Mesothelial cell of epicardium (in vitro differentiated cells): ENCODE results near the gene IGLON5. TPM values are rescaled to one million over a fixed set of nuclear protein-coding genes. Genes with fewer than 3 reads are reported as not detected.

Experiments used
- DNase-seq, 2 experiments: peaks; one replicate each; pipeline ENCODE4 v3.0.0; 2021; ENCODE audit warnings: low spot score in 2 of 2; ENCODE audit not compliant: unreplicated experiment in 2 of 2
- H3K27ac Mint-ChIP-seq: 2 replicates; pipeline ENCODE4 v1.8.0; 2021; ENCODE audit warnings: mixed read lengths
- H3K27me3 Mint-ChIP-seq: 2 replicates; pipeline ENCODE4 v1.8.0; 2021; ENCODE audit warnings: low read depth, mixed read lengths
- H3K36me3 Mint-ChIP-seq: 2 replicates; pipeline ENCODE4 v1.8.0; 2021; ENCODE audit warnings: mixed read lengths
- H3K4me1 Mint-ChIP-seq: 2 replicates; pipeline ENCODE4 v1.8.0; 2021; ENCODE audit warnings: mixed read lengths
- H3K4me3 Mint-ChIP-seq: 2 replicates; pipeline ENCODE4 v1.8.0; 2021; ENCODE audit warnings: mild to moderate bottlenecking, moderate library complexity, mixed read lengths
- H3K9me3 Mint-ChIP-seq: 2 replicates; pipeline ENCODE4 v1.8.0; 2021; ENCODE audit warnings: mixed read lengths
- CTCF ChIP-seq: fragments of 200-600 bp; sonication (generic); IDR thresholded peaks from one replicate; pipeline ENCODE4 v1.5.0; 2021; ENCODE audit warnings: antibody characterized with exemption; ENCODE audit not compliant: unreplicated experiment
- total RNA-seq: library from RNA; stranded (reverse); gene quantifications from 3 replicates; pipeline ENCODE4 v1.2.1, GENCODE V29; 2021

Gene IGLON5
- total RNA-seq, 1 donor from 2014 or later, result 24.9 TPM

GRCh38 chr19:51377422-51377821 lies 66.0 kb downstream of the IGLON5 start:
- TF ChIP-seq CTCF, result no peak
- H3K4me3 Mint-ChIP-seq, result no peak overlapping the region
- H3K27me3 Mint-ChIP-seq, result peaks cover 6% of the 10 kb centered on the region
- H3K4me1 Mint-ChIP-seq, result no peaks in the 10 kb centered on the region
- no peaks in the 10 kb centered on the region for H3K36me3 Mint-ChIP-seq
- H3K27ac Mint-ChIP-seq, result no peak overlapping the region
- no peak for DNase-seq
- H3K9me3 Mint-ChIP-seq, result no peaks in the 10 kb centered on the region

- H3K4me1 Mint-ChIP-seq, result no peaks in the 10 kb centered on the region
- TF ChIP-seq CTCF, result no peak
- H3K4me3 Mint-ChIP-seq, result no peak overlapping the region
- DNase-seq, result no peak
- no peak overlapping the region for H3K27ac Mint-ChIP-seq
- no peaks in the 10 kb centered on the region for H3K27me3 Mint-ChIP-seq
- no peaks in the 10 kb centered on the region for H3K36me3 Mint-ChIP-seq
- H3K9me3 Mint-ChIP-seq, result no peaks in the 10 kb centered on the region
These were observed 68.9 kb downstream of the IGLON5 start for GRCh38 chr19:51380379-51380778.

Other genes starting within 250 kb of the IGLON5 start
- 0.27 to 0.54 TPM (median 0.43 TPM) in 3 replicates for gene KLK13, start 246.6 kb upstream of the IGLON5 start, total RNA-seq
- gene KLK14, start 228.8 kb upstream of the IGLON5 start, total RNA-seq, result 0.45 to 0.99 TPM (median 0.47 TPM) in 3 replicates
- 7.5 to 7.9 TPM (median 7.7 TPM) in 3 replicates for gene CTU1, start 203.2 kb upstream of the IGLON5 start, total RNA-seq
- gene SIGLEC9, start 186.7 kb upstream of the IGLON5 start, total RNA-seq, result not detected in 3 replicates
- gene SIGLEC7, start 169.3 kb upstream of the IGLON5 start, total RNA-seq, result not detected in 3 replicates
- not detected in 3 replicates for gene CD33, start 86.6 kb upstream of the IGLON5 start, total RNA-seq
- not detected in 3 replicates for gene SIGLECL1, start 60.6 kb upstream of the IGLON5 start, total RNA-seq
- 8.1 to 8.9 TPM (median 8.6 TPM) in 3 replicates for gene VSIG10L, start 30.5 kb downstream of the IGLON5 start, total RNA-seq
- 59.5 to 60.1 TPM (median 60.0 TPM) in 3 replicates for gene ETFB, start 54.7 kb downstream of the IGLON5 start, total RNA-seq
- 0.54 to 0.56 TPM in 2 of 3 replicates, not detected in the other for gene CLDND2, start 57.4 kb downstream of the IGLON5 start, total RNA-seq
- gene NKG7, start 61.0 kb downstream of the IGLON5 start, total RNA-seq, result not detected in 3 replicates
- not detected in 3 replicates for gene LIM2, start 76.3 kb downstream of the IGLON5 start, total RNA-seq
- 0.50 to 1.0 TPM (median 0.94 TPM) in 3 replicates for gene C19orf84, start 78.9 kb downstream of the IGLON5 start, total RNA-seq
- gene SIGLEC10, start 106.0 kb downstream of the IGLON5 start, total RNA-seq, result not detected in 3 replicates
- not detected in 3 replicates for gene SIGLEC8, start 146.8 kb downstream of the IGLON5 start, total RNA-seq
- not detected in 3 replicates for gene CEACAM18, start 166.9 kb downstream of the IGLON5 start, total RNA-seq
- gene SIGLEC12, start 190.2 kb downstream of the IGLON5 start, total RNA-seq, result not detected in 3 replicates
- not detected in 3 replicates for gene SIGLEC6, start 220.0 kb downstream of the IGLON5 start, total RNA-seq